Lower leg skin (tissue), 3 donors: ENCODE data around the gene CDC25C.

Experiments used
- POLR2A ChIP-seq, 2 donors: fragments of 450-650 bp; IDR thresholded peaks; one replicate each; pipeline ENCODE4 v1.6.1; 2016 to 2017; ENCODE audit warnings: antibody characterized with exemption in 2 of 2, mild to moderate bottlenecking in 1 of 2, moderate library complexity in 1 of 2
- TF ChIP-seq, protein P1 (sequence below), 3 donors: fragments of 450-650 bp; IDR thresholded peaks; one replicate each; pipeline ENCODE4 v1.5.1; 2016; ENCODE audit warnings: antibody characterized with exemption in 3 of 3, mild to moderate bottlenecking in 3 of 3, moderate library complexity in 2 of 3

DNA sequence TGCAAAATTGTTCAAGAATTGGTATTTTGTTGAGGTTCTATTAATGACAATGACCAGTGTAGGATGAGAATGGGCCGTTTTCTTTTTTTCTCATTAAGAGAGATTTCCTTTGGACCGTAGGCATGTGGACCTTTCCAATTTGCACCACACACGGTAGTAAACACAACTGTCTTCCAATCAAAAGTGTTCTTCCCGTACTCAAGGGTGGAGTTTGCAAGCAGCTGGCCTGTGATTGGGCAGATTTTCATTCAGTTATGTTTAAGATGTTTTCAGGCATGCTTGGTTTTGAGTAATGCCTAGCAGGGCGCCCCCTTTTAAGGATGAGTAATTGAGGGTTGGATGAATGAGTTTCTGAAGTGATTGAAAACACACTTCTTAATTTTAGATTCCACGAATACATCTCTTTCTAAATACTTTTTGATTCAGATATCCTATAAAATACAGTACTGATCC, 23.3 kb upstream of the CDC25C start:
- TF ChIP-seq, protein P1, sequence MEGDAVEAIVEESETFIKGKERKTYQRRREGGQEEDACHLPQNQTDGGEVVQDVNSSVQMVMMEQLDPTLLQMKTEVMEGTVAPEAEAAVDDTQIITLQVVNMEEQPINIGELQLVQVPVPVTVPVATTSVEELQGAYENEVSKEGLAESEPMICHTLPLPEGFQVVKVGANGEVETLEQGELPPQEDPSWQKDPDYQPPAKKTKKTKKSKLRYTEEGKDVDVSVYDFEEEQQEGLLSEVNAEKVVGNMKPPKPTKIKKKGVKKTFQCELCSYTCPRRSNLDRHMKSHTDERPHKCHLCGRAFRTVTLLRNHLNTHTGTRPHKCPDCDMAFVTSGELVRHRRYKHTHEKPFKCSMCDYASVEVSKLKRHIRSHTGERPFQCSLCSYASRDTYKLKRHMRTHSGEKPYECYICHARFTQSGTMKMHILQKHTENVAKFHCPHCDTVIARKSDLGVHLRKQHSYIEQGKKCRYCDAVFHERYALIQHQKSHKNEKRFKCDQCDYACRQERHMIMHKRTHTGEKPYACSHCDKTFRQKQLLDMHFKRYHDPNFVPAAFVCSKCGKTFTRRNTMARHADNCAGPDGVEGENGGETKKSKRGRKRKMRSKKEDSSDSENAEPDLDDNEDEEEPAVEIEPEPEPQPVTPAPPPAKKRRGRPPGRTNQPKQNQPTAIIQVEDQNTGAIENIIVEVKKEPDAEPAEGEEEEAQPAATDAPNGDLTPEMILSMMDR (IDR thresholded peaks at IDR 0.05): no peak
- no peak for TF ChIP-seq POLR2A (IDR thresholded peaks at IDR 0.05)
